Left lung (tissue), 10 donors: ENCODE measurements around the gene RBFOX2. TPM values are rescaled to one million over a fixed set of nuclear protein-coding genes. Genes with fewer than 3 reads are reported as not detected.

Source experiments
- ATAC-seq: fragments of 200-7000 bp; cut with Tn5 transposase; one replicate; pipeline ENCODE4 v1.9.1; 2020; ENCODE audit warnings: moderate library complexity
- DNase-seq, 4 donors: peaks; one replicate each; pipeline ENCODE4 v3.0.0-alpha.2; 2013 to 2020
- H3K27ac ChIP-seq, 2 donors: fragments of 200-600 bp; sonication (generic) in 1 of 2; one replicate each; pipeline versions ENCODE4 v1.5.0 to v1.8.0; 2020 to 2021
- H3K27me3 ChIP-seq, 2 donors: fragments of 200-600 bp; sonication (generic) in 1 of 2; one replicate each; pipeline versions ENCODE4 v1.5.0 to v1.8.0; 2020 to 2021
- H3K36me3 ChIP-seq, 2 donors: fragments of 200-600 bp; sonication (generic) in 1 of 2; one replicate each; pipeline versions ENCODE4 v1.5.0 to v1.8.0; 2020 to 2021
- H3K4me1 ChIP-seq, 2 donors: fragments of 200-600 bp; one replicate each; pipeline ENCODE4 v1.8.0; 2021
- H3K4me3 ChIP-seq, 2 donors: fragments of 200-600 bp; sonication (generic) in 1 of 2; one replicate each; pipeline versions ENCODE4 v1.5.0 to v1.8.0; 2020 to 2021; ENCODE audit warnings: mild to moderate bottlenecking in 1 of 2
- H3K9me3 ChIP-seq, 2 donors: fragments of 200-600 bp; sonication (generic) in 1 of 2; one replicate each; pipeline versions ENCODE4 v1.5.0 to v1.8.0; 2020 to 2021
- intact Hi-C, 2 donors: fragments of 100-400 bp; cut with DNase I; formaldehyde crosslinking; loops; one replicate each; pipeline versions ENCODE4 v1.11.2 to v1.14.2; 2022
- polyA plus RNA-seq, 6 donors: library from polyadenylated mRNA; unstranded; fragments of 120-200 nt; gene quantifications; one replicate each; pipeline ENCODE4 v1.2.1, GENCODE V29; 2013; ENCODE audit not compliant: insufficient read length in 6 of 6
- total RNA-seq, 2 donors: library from RNA; stranded (reverse); fragmentation: NEBNext Ultra II Directional; extraction: Animal tissue kit (Norgen Biotek cat#: 25700); gene quantifications; one replicate each; pipeline ENCODE4 v1.2.1, GENCODE V29; 2021
- TF ChIP-seq, protein P1 (sequence below), 2 donors: fragments of 200-600 bp; sonication (generic) in 1 of 2; IDR thresholded peaks; one replicate each; pipeline versions ENCODE4 v1.5.0 to v1.8.0; 2021; ENCODE audit warnings: antibody characterized with exemption in 2 of 2
- donor health status: DM: no; HTN: yes; CAD: no.
- donor health status: DM: no; HTN: no; CAD: no.

Gene RBFOX2
- total and polyA plus RNA-seq, 8 donors = 63.1 to 171 (median 154) TPM

DNA sequence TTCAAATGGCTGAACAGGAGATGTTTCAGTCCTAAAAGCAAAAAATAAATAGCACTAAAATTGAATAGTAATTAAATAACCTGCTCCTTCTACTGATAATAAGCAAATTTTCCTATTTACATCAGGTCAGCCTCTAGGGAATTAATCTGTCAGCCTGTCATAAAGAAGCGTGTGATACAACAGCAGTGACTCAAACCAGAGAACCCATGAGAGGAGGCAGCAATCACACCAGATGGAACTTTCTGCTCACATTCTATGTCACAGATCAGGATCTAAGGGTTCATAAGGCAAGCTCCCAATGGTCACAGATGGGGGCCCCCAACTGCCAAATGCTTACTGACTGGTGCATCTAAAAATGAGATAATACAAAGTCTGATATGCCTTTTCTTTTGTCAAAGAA is 41.1 kb downstream of the RBFOX2 start:
- H3K9me3 ChIP-seq = no peaks in the 10 kb centered on the region
- no peaks in the 10 kb centered on the region for H3K27me3 ChIP-seq
- TF ChIP-seq, protein P1, sequence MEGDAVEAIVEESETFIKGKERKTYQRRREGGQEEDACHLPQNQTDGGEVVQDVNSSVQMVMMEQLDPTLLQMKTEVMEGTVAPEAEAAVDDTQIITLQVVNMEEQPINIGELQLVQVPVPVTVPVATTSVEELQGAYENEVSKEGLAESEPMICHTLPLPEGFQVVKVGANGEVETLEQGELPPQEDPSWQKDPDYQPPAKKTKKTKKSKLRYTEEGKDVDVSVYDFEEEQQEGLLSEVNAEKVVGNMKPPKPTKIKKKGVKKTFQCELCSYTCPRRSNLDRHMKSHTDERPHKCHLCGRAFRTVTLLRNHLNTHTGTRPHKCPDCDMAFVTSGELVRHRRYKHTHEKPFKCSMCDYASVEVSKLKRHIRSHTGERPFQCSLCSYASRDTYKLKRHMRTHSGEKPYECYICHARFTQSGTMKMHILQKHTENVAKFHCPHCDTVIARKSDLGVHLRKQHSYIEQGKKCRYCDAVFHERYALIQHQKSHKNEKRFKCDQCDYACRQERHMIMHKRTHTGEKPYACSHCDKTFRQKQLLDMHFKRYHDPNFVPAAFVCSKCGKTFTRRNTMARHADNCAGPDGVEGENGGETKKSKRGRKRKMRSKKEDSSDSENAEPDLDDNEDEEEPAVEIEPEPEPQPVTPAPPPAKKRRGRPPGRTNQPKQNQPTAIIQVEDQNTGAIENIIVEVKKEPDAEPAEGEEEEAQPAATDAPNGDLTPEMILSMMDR (IDR thresholded peaks at IDR 0.05) = no peak
- H3K4me1 ChIP-seq = peaks cover 7 to 8% of the 10 kb centered on the region in 2 donors
- no peak for DNase-seq
- H3K27ac ChIP-seq = no peak overlapping the region
- no peak overlapping the region for H3K4me3 ChIP-seq
- intact Hi-C loops = no loop called here
- no peaks in the 10 kb centered on the region for H3K36me3 ChIP-seq
- ATAC-seq = no peak

DNA sequence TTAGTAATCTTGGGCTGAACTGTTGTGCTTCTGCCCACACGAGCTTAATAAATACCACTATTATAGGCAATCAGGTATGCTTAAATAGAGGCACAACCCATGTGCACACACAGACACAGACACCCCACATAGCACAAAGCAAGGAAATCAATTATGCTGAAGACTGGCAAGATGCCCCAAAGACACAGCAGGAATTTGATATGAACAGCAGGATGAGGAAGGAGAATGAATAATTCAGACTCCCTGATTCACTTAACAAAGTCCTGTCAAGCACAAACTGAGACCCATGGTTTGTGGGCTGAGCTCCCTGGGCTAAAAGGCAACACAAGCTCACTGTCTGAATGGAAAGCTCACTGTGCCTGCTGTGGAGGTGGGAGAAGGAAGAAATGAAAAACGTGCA is 42.5 kb downstream of the RBFOX2 start:
- TF ChIP-seq, protein P1 (IDR thresholded peaks at IDR 0.05) = no peak
- Histone ChIP-seq H3K27ac (no peak overlapping the region), H3K36me3 (no peaks in the 10 kb centered on the region), H3K4me1 (peaks cover 7 to 8% of the 10 kb centered on the region in 2 donors), H3K9me3 (no peaks in the 10 kb centered on the region), H3K27me3 (no peaks in the 10 kb centered on the region), H3K4me3 (no peak overlapping the region)
- ATAC-seq (no peak), DNase-seq (no peak)
- intact Hi-C loops = no loop called here

DNA sequence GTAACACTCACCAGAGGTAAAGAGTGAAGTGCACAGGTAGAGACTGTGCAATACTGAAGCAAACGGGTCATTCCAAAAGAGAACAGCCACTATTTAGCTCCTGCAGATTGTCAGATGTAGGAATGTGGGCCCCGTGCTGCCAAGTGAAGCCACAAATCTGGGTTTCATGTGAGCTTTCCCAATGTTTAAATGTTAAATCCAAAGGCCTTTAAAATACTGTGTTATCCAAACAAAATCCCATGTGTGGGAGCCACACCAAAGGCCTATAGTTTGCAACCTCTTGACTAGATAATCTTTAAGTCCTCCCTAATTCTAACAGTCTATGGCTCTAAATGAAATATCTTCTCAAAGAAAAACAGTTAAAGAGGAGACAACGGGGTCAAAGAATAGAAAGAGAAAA is 43.3 kb downstream of the RBFOX2 start:
- H3K4me3 ChIP-seq = no peak overlapping the region
- intact Hi-C loops = no loop called here
- no peaks in the 10 kb centered on the region for H3K9me3 ChIP-seq
- H3K4me1 ChIP-seq = peaks cover 7 to 8% of the 10 kb centered on the region in 2 donors
- H3K36me3 ChIP-seq = no peaks in the 10 kb centered on the region
- no peak overlapping the region for H3K27ac ChIP-seq
- H3K27me3 ChIP-seq = no peaks in the 10 kb centered on the region
- ATAC-seq (no peak), DNase-seq (no peak)
- TF ChIP-seq, protein P1 (IDR thresholded peaks at IDR 0.05) = no peak

DNA sequence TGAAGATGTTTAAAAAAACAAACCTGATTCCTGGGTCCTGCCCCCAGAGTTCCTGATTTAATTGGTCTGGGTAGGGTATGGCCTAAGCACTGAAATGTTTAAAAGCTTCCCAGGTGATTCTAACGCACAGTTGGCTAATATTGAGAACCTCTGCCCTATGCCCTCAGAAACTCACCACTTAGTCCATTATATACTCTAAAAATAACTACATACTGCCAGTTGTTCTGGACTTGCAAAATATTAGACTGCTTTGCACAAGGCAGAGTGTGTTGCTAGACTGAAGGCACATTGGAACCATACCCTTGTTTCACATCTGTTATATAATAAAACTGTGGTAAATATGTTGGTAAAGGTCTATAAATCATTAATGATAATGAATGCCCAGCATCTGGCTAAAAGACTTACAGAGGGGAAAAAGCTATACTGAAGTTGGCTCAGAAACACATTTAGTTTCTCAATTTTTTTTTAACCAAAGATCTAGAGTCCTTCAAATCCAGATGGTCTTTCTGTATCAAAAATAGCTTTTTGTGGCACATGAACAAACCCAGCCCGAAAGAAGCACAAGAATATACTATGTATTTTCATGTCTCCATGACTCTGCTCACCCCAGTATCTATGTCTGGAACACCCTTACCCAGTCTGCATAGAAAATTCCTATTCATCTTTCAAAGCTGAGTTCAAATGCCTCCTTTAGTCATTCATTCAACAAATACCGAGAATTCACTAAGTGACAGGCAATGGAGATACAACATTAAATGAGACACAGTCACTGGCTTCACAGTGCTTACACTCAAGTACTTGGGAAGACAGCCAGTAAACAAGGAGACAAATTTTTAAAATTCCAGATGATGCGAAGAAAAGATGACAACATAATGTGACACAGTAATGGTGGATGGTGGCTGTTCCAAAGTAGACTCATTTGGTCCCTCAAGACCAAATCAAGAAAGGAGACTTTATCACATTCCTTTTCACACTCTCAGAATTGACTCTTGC is 44.1 kb downstream of the RBFOX2 start:
- Histone ChIP-seq H3K27ac (no peak overlapping the region), H3K27me3 (no peaks in the 10 kb centered on the region), H3K4me3 (no peak overlapping the region), H3K4me1 (peaks cover 7 to 8% of the 10 kb centered on the region in 2 donors), H3K9me3 (no peaks in the 10 kb centered on the region), H3K36me3 (no peaks in the 10 kb centered on the region)
- DNase-seq (no peak), ATAC-seq (no peak)
- intact Hi-C loops = no loop called here
- TF ChIP-seq, protein P1 (IDR thresholded peaks at IDR 0.05) = no peak

DNA sequence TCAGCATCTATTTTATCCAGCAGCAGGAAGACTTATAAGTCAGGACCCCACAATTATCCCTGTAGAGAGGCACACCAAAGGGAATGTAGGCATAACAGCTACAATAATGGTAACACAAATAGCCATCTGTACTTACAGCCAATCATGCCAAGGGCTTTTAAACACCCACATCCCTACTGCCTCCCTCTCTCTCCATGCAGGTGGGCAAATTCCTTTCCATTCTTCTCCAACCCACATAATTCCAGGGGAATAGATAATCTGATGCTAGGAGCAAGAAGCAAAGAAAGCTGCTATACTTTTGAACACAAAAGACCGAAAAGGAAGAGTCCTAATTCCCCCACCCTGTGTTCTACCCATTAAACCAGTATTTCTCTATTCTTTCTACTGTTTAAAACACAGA is 46.7 kb downstream of the RBFOX2 start:
- Histone ChIP-seq H3K36me3 (no peaks in the 10 kb centered on the region), H3K4me3 (no peak overlapping the region), H3K27me3 (no peaks in the 10 kb centered on the region), H3K9me3 (no peaks in the 10 kb centered on the region), H3K4me1 (peaks cover 7 to 8% of the 10 kb centered on the region in 2 donors), H3K27ac (no peak overlapping the region)
- intact Hi-C loops = no loop called here
- ATAC-seq = no peak
- TF ChIP-seq, protein P1 (IDR thresholded peaks at IDR 0.05) = no peak
- no peak for DNase-seq
